K562 (cell line): Measurements from ENCODE around the gene PAF1. TPM values are rescaled to one million over a fixed set of nuclear protein-coding genes. Genes with fewer than 3 reads are reported as not detected.

Experiments used
- CBFA2T2 ChIP-seq: fragments of 450-650 bp; conservative IDR thresholded peaks from 2 replicates; pipeline ENCODE4 v1.6.1; 2017; ENCODE audit warnings: mild to moderate bottlenecking
- ELF2 ChIP-seq: fragments of 250-450 bp; sonication (Bioruptor Pico); IDR thresholded peaks from 2 replicates; pipeline ENCODE4 v1.5.0; 2021; ENCODE audit warnings: mild to moderate bottlenecking
- HNRNPLL ChIP-seq: fragments of 200-400 bp; formaldehyde crosslinking; IDR thresholded peaks from 2 replicates; pipeline ENCODE4 v1.6.1; 2017; ENCODE audit warnings: low read length, low read depth, mild to moderate bottlenecking; ENCODE audit not compliant: poor library complexity, severe bottlenecking
- KLF6 ChIP-seq: fragments of 250-450 bp; sonication (Bioruptor Pico); IDR thresholded peaks from 2 replicates; pipeline ENCODE4 v1.4.0; 2020; ENCODE audit warnings: mild to moderate bottlenecking, moderate library complexity, borderline replicate concordance
- RAD51 ChIP-seq: fragments of 450-650 bp; IDR thresholded peaks from 2 replicates; pipeline ENCODE4 v1.7.1; 2016; ENCODE audit warnings: low read depth, mild to moderate bottlenecking, borderline replicate concordance
- TARDBP ChIP-seq: fragments of 450-650 bp; IDR thresholded peaks from 2 replicates; pipeline ENCODE4 v1.6.1; 2016
- USF1 ChIP-seq: sonication (generic); formaldehyde crosslinking; IDR thresholded peaks from 2 replicates; pipeline ENCODE4 v1.9.0; 2022; ENCODE audit warnings: mild to moderate bottlenecking, missing genetic modification reagents
- ZBTB34 ChIP-seq: fragments of 250-450 bp; sonication (Bioruptor Pico); IDR thresholded peaks from 2 replicates; pipeline ENCODE4 v1.8.0; 2021; ENCODE audit warnings: mild to moderate bottlenecking, moderate library complexity
- ZBTB49 ChIP-seq: sonication (generic); formaldehyde crosslinking; IDR thresholded peaks from 2 replicates; pipeline ENCODE4 v1.8.0; 2022; ENCODE audit warnings: missing genetic modification reagents, mild to moderate bottlenecking, borderline replicate concordance
- ZNF589 ChIP-seq: fragments of 200-800 bp; sonication (Bioruptor generic); IDR thresholded peaks from 2 replicates; pipeline ENCODE4 v1.6.1; 2016; ENCODE audit warnings: low read depth, missing genetic modification characterization, missing compliant biosample characterization
- ZNF609 ChIP-seq: sonication (generic); formaldehyde crosslinking; IDR thresholded peaks from 2 replicates; pipeline ENCODE4 v1.8.1; 2023; ENCODE audit warnings: missing genetic modification reagents, mild to moderate bottlenecking, borderline replicate concordance
- polyA plus RNA-seq, 8 experiments: library from polyadenylated mRNA; depleted of rRNA in 4 of 8; stranded (reverse) in 5 of 8; unstranded in 3 of 8; fragments of >200 nt; fragmentation: Nextera tagmentation in 2 of 8; fragmentation: Illumina TruSeq in 1 of 8; extraction: Ambion mirVana in 2 of 8; extraction: Trizol in 1 of 8; gene quantifications; 2 replicates each; pipeline versions ENCODE4 v1.2.1 to v1.2.3, GENCODE V29; 2011 to 2014; ENCODE audit warnings: inconsistent platforms in 1 of 8, missing spikeins in 1 of 8
- total RNA-seq, 7 experiments: library from RNA; depleted of rRNA in 6 of 7; stranded (reverse); fragments of >200 nt in 6 of 7; fragmentation: Illumina TruSeq in 2 of 7; extraction: Trizol in 2 of 7; gene quantifications; 2 replicates each; pipeline versions ENCODE4 v1.2.1 to v1.2.3, GENCODE V29; 2011 to 2021; ENCODE audit warnings: low replicate concordance in 1 of 7
- TF ChIP-seq, protein P1 (sequence below): fragments of 250-450 bp; sonication (Bioruptor Pico); IDR thresholded peaks from 2 replicates; pipeline ENCODE4 v1.4.0; 2020; ENCODE audit warnings: borderline replicate concordance
- TF ChIP-seq, protein P2 (sequence below): fragments of 450-650 bp; formaldehyde crosslinking; conservative IDR thresholded peaks from 2 replicates; pipeline ENCODE4 v1.4.0; 2022; ENCODE audit warnings: mild to moderate bottlenecking, missing genetic modification characterization

PAF1 gene
- total and polyA plus RNA-seq, 9 of the 15 experiments (the other 6 are each of a cell fraction or from before 2014, with no cell fraction given) = 1.5 to 45.0 (median 33.8) TPM

DNA sequence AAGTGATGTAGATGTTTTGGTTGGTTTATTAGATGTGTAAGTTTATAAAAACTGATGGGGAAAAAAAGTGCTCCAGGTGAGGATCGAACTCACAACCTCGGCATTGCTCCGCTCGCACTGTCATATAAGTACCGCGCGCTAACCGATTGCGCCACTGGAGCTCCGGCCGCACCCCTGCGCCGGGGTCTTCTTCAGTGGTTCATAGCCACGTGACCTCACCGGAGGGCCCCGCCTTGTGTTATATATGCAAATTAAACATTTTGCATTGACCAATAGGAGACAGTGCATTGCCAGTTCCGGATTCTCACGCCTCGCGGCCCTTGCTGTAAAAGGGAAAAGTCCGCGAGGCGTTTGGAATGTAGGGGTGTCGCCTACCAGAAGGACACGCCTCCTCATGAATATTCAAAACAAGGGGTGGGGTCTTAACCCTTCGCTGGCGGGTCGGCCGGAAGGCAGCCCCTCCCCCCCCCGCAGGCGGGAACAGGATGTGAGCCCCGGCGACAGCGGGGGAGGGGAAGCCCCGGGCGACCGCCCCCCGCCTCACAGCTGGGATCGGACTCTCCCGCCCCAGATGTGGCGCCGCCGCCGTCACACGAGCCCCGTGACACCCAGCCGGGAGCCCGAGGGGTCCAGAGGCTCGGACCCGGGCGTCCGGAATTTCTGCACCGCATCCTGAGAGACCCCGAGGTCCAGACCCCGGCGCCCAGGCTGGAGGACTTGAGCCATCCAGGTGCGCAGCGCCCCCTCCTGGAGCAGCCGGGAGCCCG lies 21.4 kb upstream of the PAF1 start, which contains the start of gene PLEKHG2 (continued):
- TF ChIP-seq RAD51 = peak; percentile 93
- peak; percentile 44 for TF ChIP-seq HNRNPLL
- 0 out of 2 replicates have a peak, but pooled peaks have one; percentile 31 for TF ChIP-seq ZBTB49 (CRISPR knock-in tag)
- no peak for TF ChIP-seq ZBTB34 (CRISPR knock-in tag)
- no peak for TF ChIP-seq ZNF609 (CRISPR knock-in tag)
- TF ChIP-seq USF1 (CRISPR knock-in tag) = peak; percentile 92
- TF ChIP-seq, protein P1, sequence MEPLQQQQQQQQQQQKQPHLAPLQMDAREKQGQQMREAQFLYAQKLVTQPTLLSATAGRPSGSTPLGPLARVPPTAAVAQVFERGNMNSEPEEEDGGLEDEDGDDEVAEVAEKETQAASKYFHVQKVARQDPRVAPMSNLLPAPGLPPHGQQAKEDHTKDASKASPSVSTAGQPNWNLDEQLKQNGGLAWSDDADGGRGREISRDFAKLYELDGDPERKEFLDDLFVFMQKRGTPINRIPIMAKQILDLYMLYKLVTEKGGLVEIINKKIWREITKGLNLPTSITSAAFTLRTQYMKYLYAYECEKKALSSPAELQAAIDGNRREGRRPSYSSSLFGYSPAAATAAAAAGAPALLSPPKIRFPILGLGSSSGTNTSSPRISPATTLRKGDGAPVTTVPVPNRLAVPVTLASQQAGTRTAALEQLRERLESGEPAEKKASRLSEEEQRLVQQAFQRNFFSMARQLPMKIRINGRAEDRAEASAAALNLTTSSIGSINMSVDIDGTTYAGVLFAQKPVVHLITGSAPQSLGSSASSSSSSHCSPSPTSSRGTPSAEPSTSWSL (CRISPR knock-in tag) = peak; percentile 89; the same call in 1 of the 2 replicates
- TF ChIP-seq, protein P2, sequence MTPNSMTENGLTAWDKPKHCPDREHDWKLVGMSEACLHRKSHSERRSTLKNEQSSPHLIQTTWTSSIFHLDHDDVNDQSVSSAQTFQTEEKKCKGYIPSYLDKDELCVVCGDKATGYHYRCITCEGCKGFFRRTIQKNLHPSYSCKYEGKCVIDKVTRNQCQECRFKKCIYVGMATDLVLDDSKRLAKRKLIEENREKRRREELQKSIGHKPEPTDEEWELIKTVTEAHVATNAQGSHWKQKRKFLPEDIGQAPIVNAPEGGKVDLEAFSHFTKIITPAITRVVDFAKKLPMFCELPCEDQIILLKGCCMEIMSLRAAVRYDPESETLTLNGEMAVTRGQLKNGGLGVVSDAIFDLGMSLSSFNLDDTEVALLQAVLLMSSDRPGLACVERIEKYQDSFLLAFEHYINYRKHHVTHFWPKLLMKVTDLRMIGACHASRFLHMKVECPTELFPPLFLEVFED (CRISPR knock-in tag) = 0 out of 2 replicates have a peak, but pooled peaks have one; percentile 36
- peak; percentile 46 for TF ChIP-seq CBFA2T2
- peak; percentile 92 for TF ChIP-seq ZNF589 (CRISPR knock-in tag)
- TF ChIP-seq KLF6 = peak; percentile 73; the same call in 1 of the 2 replicates
- TF ChIP-seq TARDBP = peak; percentile 76
- peak; percentile 40; the same call in 1 of the 2 replicates for TF ChIP-seq ELF2 (CRISPR knock-in tag)
